Lower leg skin (tissue), 3 donors: ENCODE data around the gene PHACTR2.

Source experiments
- CTCF ChIP-seq, 3 donors: fragments of 450-650 bp; IDR thresholded peaks; one replicate each; pipeline ENCODE4 v1.5.1; 2016; ENCODE audit warnings: antibody characterized with exemption in 3 of 3, mild to moderate bottlenecking in 3 of 3, moderate library complexity in 2 of 3
- POLR2A ChIP-seq, 2 donors: fragments of 450-650 bp; IDR thresholded peaks; one replicate each; pipeline ENCODE4 v1.6.1; 2016 to 2017; ENCODE audit warnings: antibody characterized with exemption in 2 of 2, mild to moderate bottlenecking in 1 of 2, moderate library complexity in 1 of 2

- no peak for TF ChIP-seq CTCF (IDR thresholded peaks at IDR 0.05)
- no peak for TF ChIP-seq POLR2A (IDR thresholded peaks at IDR 0.05)
Observed at GRCh38 chr6:143772116-143773086, 94.6 kb downstream of the PHACTR2 start.
